ENCODE measurements around the gene KIF26A.

KIF26A gene

GRCh38 chr14:104096751-104097700, 41.4 kb upstream of the KIF26A start:
- no peak for DNase-seq
- no peak for TF ChIP-seq GATA1 (IDR thresholded peaks at IDR 0.05; ENCODE audit: low read depth, low read length)
- no peak for TF ChIP-seq POLR2A (IDR thresholded peaks at IDR 0.05; ENCODE audit: low read length)

- TF ChIP-seq GATA1 (IDR thresholded peaks at IDR 0.05; ENCODE audit: low read depth, low read length) (no peak), POLR2A (IDR thresholded peaks at IDR 0.05; ENCODE audit: low read length) (no peak)
- no peak for DNase-seq
Observed at GRCh38 chr14:104098272-104099095, 39.9 kb upstream of the KIF26A start.

GRCh38 chr14:104099096-104100041, 39.0 kb upstream of the KIF26A start:
- TF ChIP-seq POLR2A (IDR thresholded peaks at IDR 0.05; ENCODE audit: low read length), result no peak
- TF ChIP-seq GATA1 (IDR thresholded peaks at IDR 0.05; ENCODE audit: low read depth, low read length), result no peak

DNA sequence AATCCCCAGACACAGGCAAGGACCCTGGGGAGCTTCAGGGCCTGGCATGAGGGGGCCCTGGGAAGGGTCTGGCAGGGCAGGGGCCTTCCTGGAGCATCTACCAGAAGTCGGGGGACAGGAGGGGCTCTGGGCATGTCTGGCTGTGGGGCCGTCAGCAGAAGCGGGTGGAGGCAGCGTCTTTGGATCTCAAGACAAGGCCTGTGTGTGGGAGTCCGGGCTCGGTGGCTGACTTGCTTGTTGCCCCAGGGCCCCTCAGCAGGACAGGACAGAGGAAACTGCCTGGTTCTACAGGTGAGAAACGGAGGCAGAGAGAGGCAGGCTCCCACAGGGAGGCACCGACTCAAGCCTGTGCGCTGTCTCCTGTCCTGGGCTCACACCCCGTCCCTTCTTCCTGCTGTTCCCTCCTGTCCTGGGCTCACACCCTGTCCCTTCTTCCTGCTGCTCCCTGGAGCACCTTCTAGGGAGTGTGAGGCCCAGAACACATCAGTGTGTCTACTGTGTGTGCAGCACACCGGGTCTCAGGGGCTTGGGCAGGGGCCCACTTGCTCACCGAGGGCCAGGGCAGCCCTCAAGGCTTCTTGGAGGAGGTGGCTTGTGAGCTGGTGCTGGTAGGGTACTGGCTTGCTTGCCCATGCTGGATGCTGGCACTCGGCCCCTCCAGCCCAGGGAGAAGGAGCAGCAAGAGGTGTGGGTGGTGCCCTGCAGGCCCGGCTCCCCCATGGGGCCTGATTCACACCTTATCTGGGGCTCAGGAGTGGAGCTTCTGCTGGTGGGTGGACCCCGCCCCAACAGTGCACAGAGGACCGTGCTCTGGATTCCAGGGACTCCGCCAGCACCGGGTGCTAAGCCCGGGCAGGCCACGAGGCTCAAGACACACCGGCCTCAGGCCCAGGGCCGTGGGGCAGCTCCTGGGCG, 38.0 kb upstream of the KIF26A start:
- no peak for TF ChIP-seq GATA1 (IDR thresholded peaks at IDR 0.05; ENCODE audit: low read depth, low read length)
- no peak for TF ChIP-seq POLR2A (IDR thresholded peaks at IDR 0.05; ENCODE audit: low read length)
- DNase-seq, result no peak

More at GRCh38 chr14:104099096-104100041, 39.0 kb upstream of the KIF26A start:
- no peak for DNase-seq

DNA sequence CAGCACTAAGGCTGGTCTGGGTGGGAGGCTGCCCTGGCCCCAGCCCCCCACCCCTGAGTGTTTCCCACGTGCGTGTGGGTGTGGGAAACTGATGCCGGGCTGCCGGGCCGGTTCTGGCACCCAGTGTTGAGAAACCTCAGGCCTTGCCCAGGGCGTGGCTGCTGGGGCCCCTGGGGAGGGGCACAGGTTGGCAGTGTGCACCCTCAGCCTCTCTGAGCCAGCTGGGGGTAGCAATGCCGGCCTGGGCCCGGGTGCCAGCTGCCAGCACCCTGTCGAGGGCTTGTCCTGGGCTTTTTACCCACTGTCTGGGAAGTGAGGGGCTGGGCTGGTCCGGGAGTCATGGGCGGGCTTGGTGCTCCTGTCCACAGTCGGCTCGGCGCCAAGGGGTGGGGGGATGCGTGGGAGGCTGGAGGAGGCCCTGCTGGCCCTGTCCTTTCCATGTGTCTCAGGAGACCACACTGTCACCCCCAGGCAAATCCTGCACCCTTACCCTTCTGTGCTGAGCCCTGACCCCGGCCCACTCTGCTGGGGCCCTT, 37.2 kb upstream of the KIF26A start:
- no peak for DNase-seq
- no peak for TF ChIP-seq POLR2A (IDR thresholded peaks at IDR 0.05; ENCODE audit: low read length)
- TF ChIP-seq GATA1 (IDR thresholded peaks at IDR 0.05; ENCODE audit: low read depth, low read length), result no peak

- no peak for TF ChIP-seq GATA1 (IDR thresholded peaks at IDR 0.05; ENCODE audit: low read depth, low read length)
- TF ChIP-seq POLR2A (IDR thresholded peaks at IDR 0.05; ENCODE audit: low read length), result no peak
- DNase-seq, result no peak
Observed at GRCh38 chr14:104101651-104102281, 36.6 kb upstream of the KIF26A start.

GRCh38 chr14:104102282-104102914, 36.0 kb upstream of the KIF26A start:
- TF ChIP-seq GATA1 (IDR thresholded peaks at IDR 0.05; ENCODE audit: low read depth, low read length) (no peak), POLR2A (IDR thresholded peaks at IDR 0.05; ENCODE audit: low read length) (no peak)
- no peak for DNase-seq

- no peak for DNase-seq
- TF ChIP-seq POLR2A (IDR thresholded peaks at IDR 0.05; ENCODE audit: low read length) (no peak), GATA1 (IDR thresholded peaks at IDR 0.05; ENCODE audit: low read depth, low read length) (no peak)
Observed at GRCh38 chr14:104103061-104103445, 35.3 kb upstream of the KIF26A start.

GRCh38 chr14:104103446-104104075, 34.8 kb upstream of the KIF26A start:
- TF ChIP-seq POLR2A (IDR thresholded peaks at IDR 0.05; ENCODE audit: low read length) (no peak), GATA1 (IDR thresholded peaks at IDR 0.05; ENCODE audit: low read depth, low read length) (no peak)
- no peak for DNase-seq

GRCh38 chr14:104104076-104104901, 34.1 kb upstream of the KIF26A start:
- TF ChIP-seq POLR2A (IDR thresholded peaks at IDR 0.05; ENCODE audit: low read length) (no peak), GATA1 (IDR thresholded peaks at IDR 0.05; ENCODE audit: low read depth, low read length) (no peak)
- DNase-seq, result no peak
